Stimulated activated CD8-positive, alpha-beta memory T cell treated with anti-CD3 and anti-CD28 coated beads, Interleukin-12 subunit alpha, Interleukin-12 subunit beta, amount 100 ng/mL, for 24 hours (primary cell): ENCODE results near the gene NBR1.
"Not testable (repeated sequence)": the region's sequence is repeated elsewhere in the genome, so short reads cannot be mapped to it uniquely, and the experiment has no call there.

Experiments used
- DNase-seq: peaks from one replicate; pipeline ENCODE4 v3.0.0-alpha.2; 2020; ENCODE audit errors: extremely low read depth

NBR1 gene

DNA sequence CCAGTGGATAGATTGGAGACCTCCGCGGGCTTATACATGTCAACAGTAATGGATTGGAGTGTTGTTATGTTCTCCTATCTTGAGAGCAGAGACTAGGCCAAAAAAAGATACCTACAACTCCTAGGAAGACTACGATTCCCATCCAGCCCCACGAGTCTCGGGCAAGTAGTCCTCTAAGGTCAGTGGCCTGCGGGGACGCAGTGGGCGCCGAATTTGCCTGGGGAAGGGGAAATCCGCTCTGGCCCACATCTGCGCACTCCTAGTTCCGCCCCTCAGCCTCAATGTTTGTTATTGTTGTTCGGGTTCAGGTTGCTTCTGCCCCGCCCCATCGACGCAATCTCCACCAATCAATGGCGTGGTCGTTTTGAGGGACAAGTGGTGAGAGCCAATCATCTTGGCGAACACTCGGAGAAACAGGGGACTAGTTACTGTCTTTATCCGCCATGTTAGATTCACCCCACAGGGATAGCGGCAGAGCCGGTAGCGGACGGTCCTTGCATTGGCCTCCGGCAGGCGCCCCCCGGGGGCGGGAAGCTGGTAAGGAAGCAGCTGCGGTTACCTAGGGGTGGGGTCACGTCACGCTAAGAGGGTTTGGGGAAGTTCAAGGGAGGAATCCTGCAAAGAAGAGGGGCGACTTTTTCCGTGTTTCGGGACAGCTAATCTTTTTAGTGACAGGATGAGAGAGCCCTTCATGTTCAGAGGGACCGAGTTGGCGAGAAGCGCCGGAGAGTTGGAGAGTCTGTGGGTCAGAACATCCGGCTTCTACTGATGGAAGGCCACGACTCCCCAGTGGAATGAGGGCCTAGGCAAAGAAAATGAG lies at the start of gene NBR1:
Gene NBR1, plus strand, starts transcription at position 449 of the 820 bp plus-strand sequence. CDS start 4,586 bp downstream, outside the sequence.
- DNase-seq, result peak; percentile 84

- peak; percentile 76 for DNase-seq
These were observed 45.7 kb upstream of the NBR1 start, which contains the start of gene BRCA1 for GRCh38 chr17:43125133-43125966. Gene BRCA1, minus strand, starts transcription at chr17:43125364. Its CDS starts 1,268 bp downstream, at chr17:43124096.

DNA sequence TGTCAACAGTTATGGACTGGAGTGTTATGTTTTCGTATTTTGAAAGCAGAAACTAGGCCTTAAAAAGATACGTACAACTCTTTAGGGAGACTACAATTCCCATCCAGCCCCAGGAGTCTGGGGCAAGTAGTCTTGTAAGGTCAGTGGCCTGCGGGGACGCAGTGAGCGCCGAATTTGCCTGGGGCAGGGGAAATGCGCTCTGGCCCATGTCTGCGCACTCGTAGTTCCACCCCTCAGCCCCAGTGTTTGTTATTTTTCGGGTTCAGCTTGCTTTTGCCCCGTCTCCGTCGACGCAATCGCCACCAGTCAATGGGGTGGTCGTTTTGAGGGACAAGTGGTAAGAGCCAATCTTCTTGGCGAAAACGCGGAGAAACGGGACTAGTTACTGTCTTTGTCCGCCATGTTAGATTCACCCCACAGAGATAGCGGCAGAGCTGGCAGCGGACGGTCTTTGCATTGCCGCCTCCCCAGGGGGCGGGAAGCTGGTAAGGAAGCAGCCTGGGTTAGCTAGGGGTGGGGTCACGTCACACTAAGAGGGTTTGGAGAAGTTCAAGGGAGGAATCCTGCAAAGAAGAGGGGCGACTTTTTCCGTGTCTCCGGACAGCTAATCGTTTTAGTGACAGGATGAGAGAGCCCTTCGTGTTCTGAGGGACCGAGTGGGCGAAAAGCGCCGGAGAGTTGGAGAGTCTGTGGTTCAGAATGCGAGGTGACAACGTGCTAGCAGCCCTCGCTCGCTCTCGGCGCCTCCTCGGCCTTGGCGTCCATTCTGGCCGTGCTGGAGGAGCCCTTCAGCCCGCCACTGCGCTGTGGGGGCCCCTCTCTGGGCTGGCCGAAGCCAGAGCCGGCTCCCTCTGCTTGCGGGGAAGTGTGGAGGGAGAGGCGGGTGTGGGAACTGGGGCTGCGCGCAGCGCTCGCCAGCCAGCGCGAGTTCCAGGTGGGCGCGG lies 44.8 kb upstream of the NBR1 start:
- DNase-seq, result no peak

DNA sequence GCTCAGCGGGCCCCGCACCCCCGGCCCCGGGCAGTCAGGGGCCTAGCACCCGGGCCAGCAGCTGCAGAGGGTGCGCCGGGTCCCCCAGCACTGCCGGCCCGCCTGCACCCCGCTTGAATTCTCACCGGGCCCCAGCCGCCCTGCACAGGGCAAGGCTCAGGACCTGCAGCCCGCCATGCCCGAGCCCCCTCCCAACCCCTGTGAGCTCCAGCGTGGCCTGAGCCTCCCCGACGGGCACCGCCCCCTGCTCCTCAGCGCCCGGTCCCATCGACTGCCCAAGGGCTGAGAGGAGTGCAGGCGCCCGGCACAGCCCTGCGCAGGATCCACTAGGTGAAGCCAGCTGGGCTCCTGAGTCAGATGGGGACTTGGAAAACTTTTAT lies 44.1 kb upstream of the NBR1 start:
- DNase-seq, result no peak

DNA sequence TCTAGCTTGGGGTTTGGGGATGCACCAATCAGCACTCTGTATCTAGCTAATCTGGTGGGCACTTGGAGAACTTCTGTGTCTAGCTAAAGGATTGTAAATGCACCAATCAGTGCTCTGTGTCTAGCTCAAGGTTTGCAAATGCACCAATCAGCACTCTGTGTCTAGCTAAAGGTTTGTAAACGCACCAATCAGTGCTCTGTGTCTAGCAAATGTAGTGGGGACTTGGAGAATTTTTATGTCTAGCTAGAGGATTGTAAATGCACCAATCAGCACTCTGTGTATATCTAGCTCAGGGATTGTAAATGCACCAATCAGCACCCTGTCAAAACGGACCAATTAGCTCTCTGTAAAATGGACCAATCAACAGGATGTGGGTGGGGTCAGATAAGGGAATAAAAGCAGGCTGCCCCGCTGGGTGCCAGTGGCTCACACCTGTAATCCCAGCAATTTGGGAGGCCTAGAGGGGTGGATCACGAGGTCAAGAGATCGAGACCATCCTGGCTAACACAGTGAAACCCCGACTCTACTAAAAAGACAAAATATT lies 43.6 kb upstream of the NBR1 start:
- DNase-seq, result not testable (repeated sequence)

GRCh38 chr17:43129671-43130010 lies 41.4 kb upstream of the NBR1 start:
- DNase-seq, result no peak

- no peak for DNase-seq
These were observed 38.9 kb upstream of the NBR1 start for GRCh38 chr17:43132117-43132516.

DNA sequence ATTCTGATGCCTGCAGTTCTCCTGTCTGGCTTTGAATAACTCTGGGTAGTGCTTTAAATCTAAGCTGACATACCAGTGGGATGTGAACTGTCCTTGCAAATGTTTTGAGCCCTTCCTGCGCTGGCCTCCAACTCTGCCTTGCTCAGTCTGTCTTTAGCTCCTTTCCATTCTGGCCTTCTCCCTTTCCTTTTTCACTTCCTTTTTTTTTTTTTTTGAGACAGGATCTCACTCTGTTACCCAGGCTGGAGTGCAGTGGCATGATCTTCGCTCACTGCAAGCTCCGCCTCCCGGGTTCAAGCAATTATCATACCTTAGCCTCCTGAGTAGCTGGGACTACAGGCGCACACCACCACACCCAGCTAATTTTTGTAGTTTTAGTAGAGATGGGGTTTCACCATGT lies 37.6 kb upstream of the NBR1 start:
- DNase-seq, result not testable (repeated sequence)

GRCh38 chr17:43134774-43135453 lies 36.1 kb upstream of the NBR1 start:
- DNase-seq, result no peak

- DNase-seq, result no peak
These were observed 35.6 kb upstream of the NBR1 start for GRCh38 chr17:43135454-43135819.

GRCh38 chr17:43136574-43136973 lies 34.4 kb upstream of the NBR1 start:
- not testable (repeated sequence) for DNase-seq

GRCh38 chr17:43138531-43138930 lies 32.5 kb upstream of the NBR1 start:
- DNase-seq, result not testable (repeated sequence)

DNA sequence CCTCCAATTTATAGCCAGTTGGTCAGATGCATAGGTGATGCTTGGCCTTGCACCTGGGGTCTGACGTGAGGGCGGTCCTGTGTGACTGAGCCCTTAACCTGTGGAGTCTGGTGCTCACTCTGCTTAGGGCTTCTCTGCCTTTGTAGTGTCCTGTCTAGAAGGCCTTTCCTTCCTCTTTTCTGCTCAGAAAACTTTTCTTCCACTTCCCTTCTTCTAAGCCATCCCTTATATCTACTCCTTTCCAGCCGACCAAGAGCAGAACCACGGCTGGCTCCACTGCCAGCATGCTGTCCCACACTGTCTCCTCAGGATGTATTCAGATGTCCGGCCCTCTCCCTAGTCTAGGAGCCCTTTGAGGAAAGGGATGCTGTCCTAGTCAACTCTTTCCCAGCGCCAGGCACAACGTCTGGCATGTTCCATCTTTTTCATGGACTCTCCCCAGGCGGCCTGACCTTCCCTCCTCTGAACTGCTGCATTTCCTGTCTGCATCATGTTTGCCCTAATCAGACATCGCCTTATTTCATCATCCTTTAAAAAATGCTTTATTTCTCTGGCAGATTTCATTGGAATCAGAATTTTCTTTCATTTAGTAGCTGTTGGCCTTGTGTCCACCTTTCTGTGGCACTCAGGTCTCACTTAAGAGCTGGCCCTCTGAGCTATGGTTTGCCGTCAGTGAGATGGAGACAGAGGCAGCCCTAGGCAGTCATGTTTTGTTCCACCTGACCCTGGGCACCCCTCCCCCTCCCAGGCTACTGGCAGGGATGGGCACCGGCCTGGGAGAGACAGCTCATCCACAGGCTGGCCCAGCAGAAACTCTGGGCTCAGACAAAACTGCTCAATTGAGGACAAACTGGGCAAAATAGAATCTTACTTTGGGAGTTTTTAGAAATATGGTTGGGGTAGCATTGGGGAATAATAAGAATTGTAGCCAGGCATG lies 30.4 kb upstream of the NBR1 start:
- no peak for DNase-seq

DNA sequence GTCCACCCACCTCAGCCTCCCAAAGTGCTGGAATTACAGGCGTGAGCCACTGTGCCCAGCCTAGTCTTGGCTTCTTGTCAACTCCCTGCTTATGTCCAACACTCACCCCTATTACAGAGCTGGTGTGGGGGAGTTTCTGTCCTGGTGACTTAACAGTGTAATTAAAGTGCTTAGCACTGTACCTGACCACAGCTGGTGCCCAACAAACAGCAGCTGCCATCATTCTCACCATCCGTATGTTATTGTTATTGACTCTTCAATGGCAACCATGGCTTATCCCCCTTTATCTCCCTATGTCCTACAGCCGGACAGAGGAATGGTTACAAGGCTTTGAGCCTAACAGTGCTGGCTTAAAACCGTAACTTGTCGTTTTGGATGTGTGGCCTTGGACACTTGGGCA lies 28.9 kb upstream of the NBR1 start:
- DNase-seq, result no peak

- no peak for DNase-seq
These were observed 27.8 kb upstream of the NBR1 start for GRCh38 chr17:43143201-43143600.

DNA sequence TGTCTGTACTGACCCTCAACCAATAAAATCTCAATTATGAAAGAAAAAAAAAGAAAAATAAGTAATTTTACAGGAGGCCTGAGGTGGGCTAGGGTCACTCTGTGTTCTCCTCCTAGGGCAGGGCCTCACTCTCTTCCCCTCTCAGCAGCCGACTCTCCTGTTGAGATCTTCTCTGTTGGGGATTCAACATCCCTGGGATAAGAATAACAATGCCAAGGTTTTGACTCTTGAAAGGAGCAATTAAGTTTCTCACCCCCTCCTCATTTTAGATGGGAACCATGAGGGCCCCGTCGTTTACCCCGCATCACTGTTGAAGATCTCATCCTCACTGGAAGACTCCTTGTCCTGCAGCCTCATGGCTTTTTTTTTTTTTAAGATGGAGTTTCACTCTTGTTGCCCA lies 24.4 kb upstream of the NBR1 start:
- DNase-seq, result no peak

GRCh38 chr17:43151880-43152456 lies 19.0 kb upstream of the NBR1 start:
- no peak for DNase-seq

DNA sequence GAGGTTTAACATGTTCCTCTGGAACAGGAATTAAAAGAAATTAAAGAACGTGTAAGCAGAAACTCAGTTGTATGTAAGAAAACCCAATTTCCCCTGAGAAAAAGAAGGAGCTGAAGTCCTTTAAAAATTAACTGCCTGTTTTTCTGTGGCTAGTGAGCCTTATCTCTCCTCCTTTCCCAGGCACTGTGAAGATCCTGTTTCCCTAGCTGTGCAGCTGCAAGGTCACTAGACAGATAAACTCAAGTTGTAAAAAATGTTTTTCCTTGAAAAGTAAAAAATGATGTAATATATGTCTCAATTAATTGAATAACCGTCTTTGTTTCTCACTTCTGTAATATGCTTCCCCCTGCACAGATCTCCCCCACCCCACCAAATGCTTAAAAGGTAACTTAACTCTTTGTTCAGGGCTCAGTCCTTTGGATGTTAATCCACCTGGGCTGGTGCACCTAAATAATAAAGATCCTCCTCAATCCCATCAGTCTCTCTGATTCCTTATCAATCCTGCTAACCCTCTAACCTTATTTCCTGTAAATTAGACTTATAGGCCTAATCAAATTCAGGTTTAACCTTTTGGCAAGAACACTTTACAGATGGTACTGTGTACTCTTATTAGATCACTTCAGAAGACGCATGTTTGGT lies 17.7 kb upstream of the NBR1 start:
- DNase-seq, result not testable (repeated sequence)

GRCh38 chr17:43155666-43156065 lies 15.3 kb upstream of the NBR1 start:
- no peak for DNase-seq
